ENCODE measurements around the gene CCR6.
A peak's percentile ranks its signal among the peaks of the same experiment; 100 is the strongest.
"Not testable (repeated sequence)": the region's sequence is repeated elsewhere in the genome, so short reads cannot be mapped to it uniquely, and the experiment has no call there.

CCR6 gene

GRCh38 chr6:167181351-167181750, 58.5 kb downstream of the CCR6 start:
- ATAC-seq; H3K9me3 Mint-ChIP-seq; DNase-seq (ENCODE audit: low spot score in 2 of 2); H3K36me3 Mint-ChIP-seq; H3K4me1 Mint-ChIP-seq; H3K4me3 Mint-ChIP-seq; H3K27ac Mint-ChIP-seq: not testable (repeated sequence)

DNA sequence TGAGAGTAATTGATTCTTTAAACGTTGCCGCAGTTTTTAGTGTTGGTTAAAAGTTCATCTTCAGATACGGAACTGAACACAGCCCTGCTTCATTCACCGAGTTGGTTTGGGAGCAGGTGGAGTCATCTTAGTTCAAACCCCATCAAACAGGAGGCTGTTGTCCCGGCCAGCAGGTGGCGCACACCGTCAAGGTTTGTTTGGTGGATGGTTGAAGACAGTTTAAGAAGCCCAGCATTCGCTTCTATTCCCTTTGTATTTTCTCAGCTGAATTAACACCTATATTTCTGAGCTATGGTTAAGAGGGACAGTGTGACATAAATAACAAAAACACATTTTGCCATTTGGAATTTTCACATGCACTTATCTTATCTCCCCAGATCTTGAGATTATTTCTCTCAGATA, 60.0 kb downstream of the CCR6 start:
- not testable (repeated sequence) for H3K4me1 Mint-ChIP-seq; H3K9me3 Mint-ChIP-seq; H3K36me3 Mint-ChIP-seq; H3K4me3 Mint-ChIP-seq; H3K27ac Mint-ChIP-seq; DNase-seq (ENCODE audit: low spot score in 2 of 2)
- ATAC-seq: peak; percentile 75

GRCh38 chr6:167185101-167185500, 62.2 kb downstream of the CCR6 start:
- not testable (repeated sequence) for H3K4me1 Mint-ChIP-seq; H3K4me3 Mint-ChIP-seq; H3K9me3 Mint-ChIP-seq; H3K27ac Mint-ChIP-seq; ATAC-seq; DNase-seq (ENCODE audit: low spot score in 2 of 2); H3K36me3 Mint-ChIP-seq

- ATAC-seq; H3K36me3 Mint-ChIP-seq; H3K4me1 Mint-ChIP-seq; DNase-seq (ENCODE audit: low spot score in 2 of 2); H3K4me3 Mint-ChIP-seq; H3K27ac Mint-ChIP-seq; H3K9me3 Mint-ChIP-seq: not testable (repeated sequence)
Observed at GRCh38 chr6:167187275-167187674, 64.4 kb downstream of the CCR6 start.

Data from stimulated activated effector memory CD8-positive, alpha-beta T cell treated with anti-CD3 and anti-CD28 coated beads, Interleukin-12 subunit alpha, Interleukin-12 subunit beta, amount 100 ng/mL, for 72 hours (primary cell).